GM21619 (cell line): ENCODE results near the gene TSPAN18.

ENCODE experiments used
- ATAC-seq: cut with Tn5 transposase; IDR thresholded peaks from one replicate; pipeline ENCODE4 v1.9.1; 2021; ENCODE audit not compliant: unreplicated experiment

TSPAN18 gene

GRCh38 chr11:44842220-44842619 lies 115.5 kb downstream of the TSPAN18 start:
- ATAC-seq = no peak

DNA sequence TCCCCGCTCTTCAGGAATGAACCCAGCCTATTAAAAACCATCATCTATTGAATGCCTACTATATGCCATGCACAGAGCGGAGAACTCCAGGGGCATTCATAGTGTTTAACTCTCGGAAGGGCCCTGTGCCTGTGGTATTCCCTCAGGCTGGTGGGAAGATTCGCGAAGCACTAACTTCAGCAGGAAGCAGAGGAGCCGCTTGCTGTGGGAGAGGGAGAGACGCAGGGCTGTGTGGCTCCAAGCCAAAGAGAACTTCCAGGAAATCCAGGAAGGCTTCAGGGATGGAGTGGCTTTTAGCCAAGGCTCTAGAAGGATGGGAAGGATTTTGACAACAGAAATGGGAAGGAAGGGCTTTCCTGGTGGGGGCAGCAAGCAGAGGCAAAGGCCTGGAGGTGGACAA lies 120.1 kb downstream of the TSPAN18 start:
- no peak for ATAC-seq

- no peak for ATAC-seq
Measured at GRCh38 chr11:44847316-44847715, 120.6 kb downstream of the TSPAN18 start.

- ATAC-seq = no peak
Measured at GRCh38 chr11:44848203-44848962, 121.6 kb downstream of the TSPAN18 start.

DNA sequence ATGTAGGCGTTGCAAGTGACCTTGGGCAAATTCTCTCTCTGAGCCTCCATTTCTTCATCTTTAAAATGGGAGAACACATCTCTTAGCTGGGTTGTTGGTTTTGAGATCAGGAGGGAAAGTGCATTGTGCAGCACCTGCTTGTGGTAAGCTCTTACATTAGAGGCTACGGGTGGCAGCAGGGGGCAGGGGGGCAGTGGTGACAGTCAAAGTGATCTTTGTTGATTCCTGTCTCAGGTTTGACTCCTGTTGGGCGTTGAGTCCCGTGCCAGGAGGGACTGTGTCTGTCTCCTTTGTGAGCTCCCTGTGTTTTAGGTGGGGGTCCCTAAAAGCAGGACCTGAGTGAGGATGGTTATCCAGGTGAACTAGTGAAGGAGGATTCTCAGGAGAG lies 122.2 kb downstream of the TSPAN18 start:
- no peak for ATAC-seq

GRCh38 chr11:44849424-44849823 lies 122.7 kb downstream of the TSPAN18 start:
- ATAC-seq = no peak

- ATAC-seq = no peak
Measured at GRCh38 chr11:44849922-44850321, 123.2 kb downstream of the TSPAN18 start.

DNA sequence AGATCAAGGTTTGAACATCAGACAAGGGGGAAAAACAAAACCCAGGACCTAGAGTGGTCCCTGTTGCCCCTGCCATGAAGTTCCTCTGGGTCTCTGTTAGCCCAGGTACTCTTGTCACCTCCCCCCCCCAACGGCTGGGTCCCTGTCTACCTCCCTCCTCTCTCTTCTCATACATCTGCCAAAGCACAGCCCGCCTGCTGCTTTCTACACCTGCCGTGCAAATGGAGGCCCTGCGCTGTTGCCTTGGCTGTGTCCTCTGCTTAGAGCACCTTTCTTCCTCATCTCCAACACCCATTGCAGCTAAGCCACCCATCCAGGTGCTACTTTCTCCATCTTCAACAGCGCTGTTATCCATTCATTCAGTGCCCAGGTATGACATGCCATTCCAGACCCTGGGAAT lies 124.7 kb downstream of the TSPAN18 start:
- ATAC-seq = no peak

- no peak for ATAC-seq
Measured at GRCh38 chr11:44852159-44852747, 125.5 kb downstream of the TSPAN18 start.

DNA sequence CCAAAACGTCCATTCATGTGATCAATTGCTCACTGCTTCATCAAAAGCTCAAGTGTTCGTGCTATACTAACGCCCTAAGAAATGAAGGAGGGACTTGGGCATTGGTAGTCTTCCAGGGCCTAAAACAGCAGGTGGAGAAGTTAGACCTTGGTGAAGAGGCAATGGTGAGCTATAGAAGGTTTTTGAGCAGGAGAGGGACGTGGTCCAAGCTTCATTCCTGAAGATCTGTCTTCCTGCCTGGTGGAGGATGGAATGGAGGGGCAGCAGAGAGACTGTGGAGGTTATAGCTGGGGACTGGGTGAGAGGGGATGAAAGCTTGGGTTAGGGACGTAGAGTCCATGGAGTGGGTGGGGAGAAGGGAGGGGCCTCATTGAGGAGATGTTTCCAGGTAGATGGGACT lies 126.2 kb downstream of the TSPAN18 start:
- ATAC-seq = no peak

GRCh38 chr11:44853666-44854065 lies 126.9 kb downstream of the TSPAN18 start:
- ATAC-seq = no peak

- ATAC-seq = no peak
Measured at GRCh38 chr11:44854086-44854485, 127.3 kb downstream of the TSPAN18 start.

DNA sequence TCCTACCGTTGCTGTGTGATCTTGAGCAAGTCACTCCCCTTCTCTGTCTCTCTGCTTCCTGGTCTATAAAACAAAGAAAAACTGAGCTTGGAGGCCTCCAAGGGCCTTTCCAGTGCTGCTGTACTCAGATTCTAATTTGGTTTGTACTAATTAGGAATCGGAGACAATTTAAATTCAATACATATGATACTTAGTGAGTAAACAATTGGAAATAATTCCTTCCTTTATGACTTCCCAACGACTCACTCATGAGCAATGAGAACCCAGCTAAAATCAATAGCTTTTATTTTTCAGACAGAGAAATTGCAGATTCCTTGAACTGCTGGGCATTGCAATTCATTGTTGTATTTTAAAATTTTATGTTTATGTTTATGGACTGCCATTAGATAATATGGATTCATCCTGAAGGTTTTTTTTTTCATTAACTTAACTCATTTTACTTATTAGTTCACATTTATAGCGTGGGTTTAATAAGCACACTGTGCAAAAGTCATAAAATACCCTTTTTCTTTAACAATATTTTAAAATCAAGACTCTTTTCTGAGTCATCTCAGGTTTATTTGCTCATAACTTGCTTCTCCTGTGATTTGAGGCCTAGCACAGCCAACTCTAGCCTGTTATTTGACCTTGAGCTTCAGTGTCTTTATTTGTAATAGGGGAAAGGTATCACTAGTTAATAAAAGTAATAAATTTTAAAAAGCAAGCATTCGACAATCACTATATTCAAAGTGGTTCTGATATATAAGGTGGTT lies 128.2 kb downstream of the TSPAN18 start:
- ATAC-seq = no peak

DNA sequence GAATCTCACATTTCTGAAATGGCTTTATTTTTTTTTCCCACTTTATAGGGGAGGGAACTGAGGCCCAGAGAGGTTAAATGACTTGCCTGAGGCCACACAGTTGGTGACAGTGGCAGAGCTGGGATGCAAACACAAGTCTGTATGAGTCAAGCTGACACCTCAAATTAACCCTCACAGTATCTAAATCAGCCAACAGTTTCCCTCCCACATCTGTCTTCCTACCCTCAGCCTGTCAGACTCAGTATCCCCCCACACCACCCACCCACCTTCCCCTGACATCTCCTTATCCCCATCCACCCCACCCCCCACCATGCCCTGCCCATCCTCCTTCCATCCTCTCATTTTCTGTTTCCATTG lies 128.7 kb downstream of the TSPAN18 start:
- ATAC-seq = no peak

DNA sequence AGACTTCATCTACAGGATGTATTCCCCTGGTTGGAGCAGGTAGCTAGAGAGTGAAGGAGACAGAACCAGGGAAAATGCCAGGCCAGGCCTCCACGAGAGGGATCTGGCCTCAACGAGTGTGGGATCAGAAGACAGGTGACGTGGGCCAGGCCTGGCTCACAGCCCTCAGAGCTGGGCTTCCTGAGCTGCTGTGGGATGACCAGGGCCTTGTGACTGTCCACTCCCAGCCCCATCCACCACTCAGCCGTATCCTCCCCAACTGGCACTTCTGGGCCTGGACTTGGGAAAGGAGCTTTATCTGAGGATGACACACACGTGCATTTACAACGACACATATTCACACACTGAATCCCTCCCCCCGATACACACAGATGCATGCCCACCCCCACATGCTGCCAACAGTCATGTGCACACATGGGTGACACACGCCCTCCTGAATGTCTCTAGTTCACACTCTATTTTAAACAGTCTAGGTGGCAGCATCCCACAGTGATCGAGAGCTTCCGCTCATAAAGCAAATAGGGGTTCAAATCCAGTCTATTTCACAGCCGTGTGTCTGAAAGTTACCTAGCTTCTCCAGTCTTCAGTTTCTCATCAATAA lies 130.8 kb downstream of the TSPAN18 start:
- ATAC-seq = no peak

DNA sequence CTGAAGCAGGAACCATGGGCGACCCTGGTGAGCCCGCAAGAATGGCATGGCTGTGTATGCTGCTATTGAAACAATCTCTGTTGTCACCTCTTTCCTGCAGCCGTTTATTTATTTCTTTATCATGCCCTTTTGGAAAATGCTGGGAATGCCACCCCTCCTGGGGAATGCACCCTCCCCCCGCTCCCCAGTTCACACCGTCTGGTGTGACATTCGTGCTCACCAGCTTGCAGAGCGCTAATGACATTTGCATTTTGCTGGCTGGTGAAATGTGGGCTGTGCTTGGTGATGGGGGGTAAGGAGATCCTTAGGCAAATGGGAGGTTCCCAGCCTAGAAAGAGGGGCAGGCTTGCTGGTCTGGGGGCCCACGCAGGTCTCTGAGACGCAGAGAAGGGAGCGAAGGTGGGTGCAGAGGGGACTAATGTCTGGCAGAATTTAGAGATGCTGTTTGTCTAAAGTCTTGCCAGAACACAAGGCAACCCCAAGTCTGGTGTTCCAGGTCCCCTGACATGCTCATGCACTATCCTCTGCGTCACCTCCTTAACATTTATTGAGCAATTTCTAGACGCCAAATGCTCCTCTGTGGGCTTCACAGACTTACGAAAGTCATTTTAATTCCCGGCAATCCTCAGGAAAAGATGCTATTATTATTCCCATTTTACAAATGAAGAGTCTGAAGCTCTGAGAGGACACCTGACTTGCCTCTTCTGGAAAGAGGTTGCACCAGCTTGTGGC lies 132.2 kb downstream of the TSPAN18 start:
- ATAC-seq = no peak

DNA sequence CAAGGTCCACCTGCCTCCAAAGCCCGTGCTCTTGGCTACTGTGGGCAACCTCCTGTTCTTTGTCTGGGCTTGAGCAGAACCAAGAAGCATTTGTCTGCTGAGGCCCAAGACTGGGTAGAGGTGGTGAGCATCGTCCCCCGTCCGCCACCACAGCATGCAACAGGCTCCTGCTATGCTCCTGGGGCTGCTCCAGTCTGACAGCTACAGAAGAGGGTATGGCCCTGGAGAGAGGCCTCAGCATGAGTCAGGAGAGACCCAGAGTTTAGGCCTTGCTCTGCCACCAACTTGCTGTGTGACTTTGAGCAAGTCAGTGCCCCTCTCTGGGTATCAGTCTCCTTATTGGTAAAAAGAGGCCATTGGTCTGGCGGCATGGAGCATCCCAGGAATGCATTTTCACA lies 132.8 kb downstream of the TSPAN18 start:
- ATAC-seq = no peak

DNA sequence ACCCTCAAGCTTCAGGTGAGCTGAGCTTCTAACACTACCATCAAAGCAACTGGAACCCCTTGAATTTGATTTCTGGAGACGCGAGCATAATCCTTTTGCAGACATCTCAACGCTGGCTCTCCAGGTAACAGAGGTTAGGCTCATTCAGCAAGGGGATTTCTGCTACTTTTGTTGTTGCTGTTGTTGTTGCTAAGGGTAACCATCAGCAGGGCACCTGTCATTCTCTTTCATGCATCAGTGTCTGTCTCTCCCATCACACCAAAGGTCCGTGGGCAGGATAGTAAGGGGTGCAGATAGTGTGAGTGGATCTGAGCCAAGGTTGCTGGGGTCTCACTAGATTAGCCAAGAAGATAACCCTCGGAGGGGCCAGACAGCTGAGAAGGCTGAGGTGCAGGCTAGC lies 133.6 kb downstream of the TSPAN18 start:
- ATAC-seq = no peak

GRCh38 chr11:44861849-44862557 lies 135.2 kb downstream of the TSPAN18 start:
- ATAC-seq = peak; percentile 100

- ATAC-seq = no peak
Measured at GRCh38 chr11:44862558-44863101, 135.9 kb downstream of the TSPAN18 start.
